ENCODE measurements around the gene BAX. TPM values are rescaled to one million over a fixed set of nuclear protein-coding genes. Genes with fewer than 3 reads are reported as not detected.

Gene BAX
- total RNA-seq, 4 donors from 2014 or later: 16.5 to 84.5 (median 39.5) TPM

DNA sequence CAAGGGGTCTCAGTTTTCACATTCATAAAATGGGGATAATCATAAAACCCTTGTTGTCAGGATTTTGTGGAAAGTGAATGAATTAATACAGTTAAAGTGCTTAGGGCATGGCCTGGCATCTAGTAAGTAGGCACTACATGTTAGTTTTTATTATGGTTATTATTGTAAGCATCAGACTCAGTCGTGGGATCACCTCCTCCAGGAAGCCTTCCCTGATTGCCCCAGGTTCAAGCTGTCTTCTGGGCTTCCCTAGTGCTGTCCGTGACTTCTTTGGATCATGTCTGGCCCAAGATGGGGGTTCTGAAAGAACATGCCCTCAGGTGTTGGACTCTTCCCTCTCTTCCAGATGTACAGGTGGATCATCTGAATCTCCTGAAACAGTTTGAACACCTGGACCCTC lies 43.9 kb upstream of the BAX start:
- no peaks in the 10 kb centered on the region for H3K36me3 ChIP-seq
- no peaks in the 10 kb centered on the region for H3K9me3 ChIP-seq
- DNase-seq: no peak
- no peaks in the 10 kb centered on the region for H3K27me3 ChIP-seq
- H3K27ac ChIP-seq: no peak overlapping the region
- no peak for TF ChIP-seq POLR2A (IDR thresholded peaks at IDR 0.05)
- TF ChIP-seq, protein P1, sequence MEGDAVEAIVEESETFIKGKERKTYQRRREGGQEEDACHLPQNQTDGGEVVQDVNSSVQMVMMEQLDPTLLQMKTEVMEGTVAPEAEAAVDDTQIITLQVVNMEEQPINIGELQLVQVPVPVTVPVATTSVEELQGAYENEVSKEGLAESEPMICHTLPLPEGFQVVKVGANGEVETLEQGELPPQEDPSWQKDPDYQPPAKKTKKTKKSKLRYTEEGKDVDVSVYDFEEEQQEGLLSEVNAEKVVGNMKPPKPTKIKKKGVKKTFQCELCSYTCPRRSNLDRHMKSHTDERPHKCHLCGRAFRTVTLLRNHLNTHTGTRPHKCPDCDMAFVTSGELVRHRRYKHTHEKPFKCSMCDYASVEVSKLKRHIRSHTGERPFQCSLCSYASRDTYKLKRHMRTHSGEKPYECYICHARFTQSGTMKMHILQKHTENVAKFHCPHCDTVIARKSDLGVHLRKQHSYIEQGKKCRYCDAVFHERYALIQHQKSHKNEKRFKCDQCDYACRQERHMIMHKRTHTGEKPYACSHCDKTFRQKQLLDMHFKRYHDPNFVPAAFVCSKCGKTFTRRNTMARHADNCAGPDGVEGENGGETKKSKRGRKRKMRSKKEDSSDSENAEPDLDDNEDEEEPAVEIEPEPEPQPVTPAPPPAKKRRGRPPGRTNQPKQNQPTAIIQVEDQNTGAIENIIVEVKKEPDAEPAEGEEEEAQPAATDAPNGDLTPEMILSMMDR (IDR thresholded peaks at IDR 0.05): no peak
- intact Hi-C loops (cut with DNase I; ENCODE audit: low total_unique reads): no loop called here
- no peaks in the 10 kb centered on the region for H3K4me1 ChIP-seq
- no peak overlapping the region for H3K4me3 ChIP-seq

DNA sequence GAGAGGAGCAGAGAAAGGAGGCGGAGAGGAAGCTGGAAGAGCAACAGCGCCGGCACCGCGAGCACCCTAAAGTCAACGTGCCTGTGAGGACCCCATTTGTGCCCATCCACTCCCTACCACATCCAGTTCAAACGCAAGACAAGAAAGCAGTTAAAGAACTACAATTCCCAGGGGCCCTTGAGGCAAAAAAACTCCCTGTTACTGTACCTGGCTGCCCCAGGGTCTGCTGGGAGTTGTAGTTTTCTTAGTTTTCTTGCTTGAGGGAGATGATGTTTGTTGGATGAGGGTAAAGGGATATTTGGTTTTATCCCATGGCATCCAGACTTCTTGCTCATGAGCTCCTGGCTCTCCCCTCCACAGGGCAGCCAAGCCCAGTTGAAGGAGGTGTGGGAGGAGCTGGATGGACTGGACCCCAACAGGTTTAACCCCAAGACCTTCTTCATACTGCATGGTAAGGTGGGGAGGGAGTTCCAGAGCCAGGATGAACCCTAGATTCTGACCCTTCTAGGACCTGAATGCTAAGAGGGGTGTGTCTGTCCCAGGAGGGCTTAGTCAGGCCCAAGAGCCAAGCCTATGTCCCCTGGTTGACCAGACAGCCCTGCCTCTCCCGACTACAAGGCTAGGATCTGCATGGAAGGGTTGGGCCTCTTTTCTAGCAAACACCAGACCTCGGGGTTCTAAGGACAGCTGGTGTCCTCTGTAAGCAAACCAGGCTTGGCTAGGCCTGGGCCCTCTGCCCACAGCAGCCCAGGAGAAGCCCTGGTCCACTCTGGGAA lies 41.4 kb upstream of the BAX start:
- H3K4me1 ChIP-seq: no peaks in the 10 kb centered on the region
- H3K36me3 ChIP-seq: no peaks in the 10 kb centered on the region
- H3K4me3 ChIP-seq: no peak overlapping the region
- no peak overlapping the region for H3K27ac ChIP-seq
- DNase-seq: no peak
- no peaks in the 10 kb centered on the region for H3K9me3 ChIP-seq
- intact Hi-C loops (cut with DNase I; ENCODE audit: low total_unique reads): no loop called here
- no peaks in the 10 kb centered on the region for H3K27me3 ChIP-seq
- TF ChIP-seq, protein P1 (IDR thresholded peaks at IDR 0.05): no peak
- no peak for TF ChIP-seq POLR2A (IDR thresholded peaks at IDR 0.05)

DNA sequence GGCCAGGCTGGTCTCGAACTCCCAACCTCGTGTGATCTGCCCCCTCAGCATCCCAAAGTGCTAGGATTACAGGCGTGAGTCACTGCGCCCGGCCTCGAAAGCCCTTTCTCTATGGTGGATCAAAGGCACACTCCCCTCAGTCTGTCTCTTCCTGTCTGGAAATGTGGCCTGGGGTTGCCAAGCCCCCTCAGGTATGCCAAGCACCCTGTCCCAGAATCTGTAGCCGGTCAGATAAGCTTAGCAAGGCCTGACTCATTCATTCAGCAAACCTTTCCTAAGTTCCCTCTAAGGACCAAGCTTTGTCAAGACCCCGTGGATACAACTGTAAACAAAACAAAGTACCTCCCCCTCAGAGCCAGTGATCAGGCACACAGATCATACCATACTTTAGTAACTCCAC lies 40.5 kb upstream of the BAX start:
- intact Hi-C loops (cut with DNase I; ENCODE audit: low total_unique reads): no loop called here
- Histone ChIP-seq H3K4me3 (no peak overlapping the region), H3K27ac (no peak overlapping the region), H3K27me3 (no peaks in the 10 kb centered on the region), H3K4me1 (no peaks in the 10 kb centered on the region), H3K9me3 (no peaks in the 10 kb centered on the region), H3K36me3 (no peaks in the 10 kb centered on the region)
- no peak for DNase-seq
- no peak for TF ChIP-seq POLR2A (IDR thresholded peaks at IDR 0.05)
- TF ChIP-seq, protein P1 (IDR thresholded peaks at IDR 0.05): no peak

DNA sequence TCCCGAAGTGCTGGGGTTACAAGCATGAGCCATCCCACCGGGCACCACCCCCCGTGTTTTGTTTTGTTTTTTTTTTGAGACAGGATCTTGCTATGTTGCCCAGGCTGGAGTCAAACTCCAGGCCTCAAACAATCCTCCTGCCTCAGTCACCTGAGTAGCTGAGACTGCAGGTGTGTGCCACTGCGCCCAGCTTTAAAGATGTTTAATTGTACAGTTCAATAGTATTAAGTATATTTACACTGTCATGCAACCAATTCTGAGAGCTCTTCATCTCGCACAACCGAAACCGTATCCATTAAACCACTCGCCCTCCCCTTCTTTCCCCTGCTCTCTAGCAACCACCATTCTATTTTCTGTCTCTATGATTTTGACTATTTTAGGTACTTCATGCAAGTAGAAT lies 38.9 kb upstream of the BAX start:
- TF ChIP-seq, protein P1 (IDR thresholded peaks at IDR 0.05): no peak
- TF ChIP-seq POLR2A (IDR thresholded peaks at IDR 0.05): no peak
- Histone ChIP-seq H3K27ac (no peak overlapping the region), H3K27me3 (no peaks in the 10 kb centered on the region), H3K36me3 (no peaks in the 10 kb centered on the region), H3K4me3 (no peak overlapping the region), H3K4me1 (no peaks in the 10 kb centered on the region), H3K9me3 (no peaks in the 10 kb centered on the region)
- intact Hi-C loops (cut with DNase I; ENCODE audit: low total_unique reads): no loop called here
- DNase-seq: no peak

DNA sequence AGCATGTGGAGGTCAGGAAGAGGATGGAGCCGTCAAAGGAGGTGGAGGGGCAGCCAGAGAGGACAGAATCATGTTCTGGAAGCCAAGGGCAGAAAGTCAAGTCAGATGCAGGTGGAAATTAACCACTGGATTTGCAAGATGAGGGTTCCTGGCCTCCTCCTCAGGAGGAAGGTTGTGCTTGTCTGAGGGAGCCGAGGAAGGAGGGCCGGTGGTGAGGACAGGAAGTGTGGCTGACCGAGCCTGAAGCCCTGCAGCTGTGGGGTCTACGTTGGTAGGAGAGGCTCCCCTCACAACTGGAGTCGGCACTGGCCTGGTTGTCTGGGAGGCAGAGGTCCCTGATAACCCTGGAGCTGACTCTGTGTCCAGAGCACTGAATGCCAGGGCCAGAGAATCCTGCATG lies 36.6 kb upstream of the BAX start:
- Histone ChIP-seq H3K27ac (no peak overlapping the region), H3K36me3 (no peaks in the 10 kb centered on the region), H3K27me3 (no peaks in the 10 kb centered on the region), H3K4me1 (no peaks in the 10 kb centered on the region), H3K4me3 (no peak overlapping the region), H3K9me3 (no peaks in the 10 kb centered on the region)
- TF ChIP-seq POLR2A (IDR thresholded peaks at IDR 0.05): no peak
- TF ChIP-seq, protein P1 (IDR thresholded peaks at IDR 0.05): no peak
- no peak for DNase-seq
- intact Hi-C loops (cut with DNase I; ENCODE audit: low total_unique reads): no loop called here
